ENCODE results near the gene LZTR1. TPM values are rescaled to one million over a fixed set of nuclear protein-coding genes. Genes with fewer than 3 reads are reported as not detected.

The LZTR1 gene
- total RNA-seq (2012; rRNA removed) (19.2 and 22.8 TPM in 2 replicates), polyA plus RNA-seq (2012; rRNA removed) (41.3 and 43.8 TPM in 2 replicates), Bru-seq, nascent RNA (percentile 51 among the genes with signal in this experiment), BruChase-seq, experiment 1, labeled RNA remaining after a 6-hour chase (percentile 77 among the genes with signal in this experiment), BruChase-seq, experiment 2, labeled RNA remaining after a 2-hour chase (percentile 75 among the genes with signal in this experiment)
- 11.2 and 23.0 TPM in 2 replicates for polyA plus RNA-seq (2012; cell fraction: cytosol; rRNA removed)
- 241 and 472 TPM in 2 replicates for polyA plus RNA-seq (2012; cell fraction: nucleus; rRNA removed; ENCODE audit: low replicate concordance)
- long read RNA-seq, full-length matches to known transcripts, result 7 of 50 reads
- long read RNA-seq, partial matches to known transcripts, result 38 of 50 reads
- long read RNA-seq, other reads (novel, unspliced or antisense), result 5 of 50 reads

DNA sequence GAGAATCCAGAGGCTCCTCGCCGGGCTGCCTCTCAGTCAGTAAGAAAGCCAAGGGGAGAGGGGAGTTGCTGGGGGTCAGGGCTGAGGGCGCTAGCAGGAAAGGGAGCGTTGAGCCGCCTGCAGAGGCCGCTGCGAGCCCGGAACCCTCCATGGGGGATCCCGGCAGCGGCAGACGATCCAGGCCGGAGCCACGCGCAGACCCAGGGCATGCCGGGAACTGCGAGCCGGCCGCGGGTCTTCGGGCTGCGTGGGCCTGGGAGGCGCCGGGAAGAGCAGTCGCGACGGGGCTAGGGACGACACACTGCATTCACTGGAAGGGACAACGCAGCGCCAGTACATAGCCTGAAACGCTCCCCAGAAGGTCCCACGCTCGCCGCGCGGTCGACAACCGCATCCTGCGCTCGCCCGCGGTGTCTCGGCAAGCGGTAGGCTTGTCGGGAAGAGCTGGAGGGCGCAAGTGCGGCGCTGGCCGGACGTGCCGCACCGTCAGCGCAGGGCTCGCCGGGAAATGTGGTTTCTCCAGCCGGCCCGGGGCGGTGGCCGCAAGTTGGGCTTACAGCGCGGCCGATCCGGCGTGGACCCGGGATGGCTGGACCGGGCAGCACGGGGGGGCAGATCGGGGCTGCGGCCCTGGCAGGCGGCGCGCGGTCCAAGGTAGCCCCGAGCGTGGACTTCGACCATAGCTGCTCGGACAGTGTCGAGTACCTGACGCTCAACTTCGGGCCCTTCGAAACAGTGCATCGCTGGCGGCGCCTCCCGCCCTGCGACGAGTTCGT lies at the start of gene LZTR1:
Gene LZTR1 (plus strand): TSS at position 511 of the 776 bp plus-strand sequence. CDS start 75 bp downstream, at position 586.
- no TSS peak for BruUV-seq (replicated peaks)
- Histone ChIP-seq H2AK5ac (ENCODE audit: low read depth, low read length) (peak within 1 kb of the TSS; percentile 89), H3K9me1 (ENCODE audit: insufficient read depth, low read length) (peaks cover 28% of the 10 kb centered on the region), H3K23ac (ENCODE audit: low read depth, low read length) (peak within 1 kb of the TSS; percentile 96), H2BK20ac (ENCODE audit: low read depth, low read length) (peak within 1 kb of the TSS; percentile 43; the same call in 1 of the 2 replicates), H3K18ac (ENCODE audit: low read depth, low read length) (peak within 1 kb of the TSS; percentile 90; the same call in 1 of the 2 replicates), H2BK120ac (ENCODE audit: low read depth, low read length) (peak within 1 kb of the TSS; percentile 74; the same call in 1 of the 2 replicates), H4K91ac (ENCODE audit: insufficient read depth, low read depth, low read length) (peak within 1 kb of the TSS; percentile 99), H3K9ac (ENCODE audit: low read depth, low read length) (peak within 1 kb of the TSS; percentile 93), H3K14ac (replicated peaks; ENCODE audit: low read depth, low read length) (peak within 1 kb of the TSS; percentile 99), H3K4ac (ENCODE audit: low read depth, low read length) (peak within 1 kb of the TSS; percentile 98), H3K4me1 (ENCODE audit: control insufficient read depth, insufficient read depth, low read length) (peaks cover 11% of the 10 kb centered on the region), H4K20me1 (ENCODE audit: insufficient read depth, low read length) (no peaks in the 10 kb centered on the region), H2AFZ (replicated peaks; ENCODE audit: low read length, poor library complexity) (peak within 1 kb of the TSS; percentile 99), H2AK9ac (replicated peaks; ENCODE audit: low read depth, low read length, poor library complexity) (peak within 1 kb of the TSS; percentile 98), H3K4me3 (ENCODE audit: insufficient read depth, low read depth, low read length) (peak within 1 kb of the TSS; percentile 87), H3K36me3 (ENCODE audit: control insufficient read depth, insufficient read depth, low read length) (peaks cover 15% of the 10 kb centered on the region), H4K5ac (ENCODE audit: low read depth, low read length) (peak within 1 kb of the TSS; percentile 99), H3K27me3 (ENCODE audit: control insufficient read depth, insufficient read depth, low read length) (no peaks in the 10 kb centered on the region), H3K27ac (ENCODE audit: insufficient read depth, low read length) (peak within 1 kb of the TSS; percentile 91), H2BK5ac (ENCODE audit: low read depth, low read length, poor library complexity, severe bottlenecking) (peak within 1 kb of the TSS; percentile 93), H3K4me2 (ENCODE audit: low read depth, low read length) (peak within 1 kb of the TSS; percentile 89), H2BK15ac (ENCODE audit: low read depth, low read length) (peak within 1 kb of the TSS; percentile 78; the same call in 1 of the 3 replicates), H4K8ac (ENCODE audit: low read depth in 2 of 2, low read length in 2 of 2) (peak within 1 kb of the TSS; percentile 96 to 99), H3K9me3 (ENCODE audit: control insufficient read depth, insufficient read depth, low read length) (peaks cover 10% of the 10 kb centered on the region), H3K56ac (ENCODE audit: extremely low read depth, insufficient read depth, low read length) (peak within 1 kb of the TSS; percentile 92), H3K79me1 (ENCODE audit: low read depth in 1 of 2, low read length in 2 of 2) (peaks cover 25 to 45% of the 10 kb centered on the region in 2 experiments)
- in situ Hi-C loops (cut with MboI; ENCODE audit: low sequenced_read_pairs), result no loop called here
- intact Hi-C loops (cut with micrococcal nuclease), result loop anchor here (1.0 to 2.0 kb wide), 2 partner anchors 97 to 178 kb away; no protein-coding TSS in a partner anchor
- DNase-seq (peak; percentile 82), ATAC-seq (ENCODE audit: low read depth) (peak; percentile 95)
- WGBS, 2 experiments (ENCODE audit: extremely low coverage in 2 of 2, insufficient read length in 1 of 2), result 1% methylated on average over 55 of the region's 87 CpGs; no CpG with 5 or more reads in 1 of the 2 experiments
- dilution Hi-C loops (cut with HindIII; ENCODE audit: low sequenced_read_pairs, unreplicated experiment), result no loop called here
- ChIA-PET CTCF (interaction anchor here (0.6 to 1.1 kb wide), 3 partner anchors 17 to 798 kb away, joined by 3 to 4 read pairs (median 3); no protein-coding TSS in a partner anchor), POLR2A (ENCODE audit: unreplicated experiment) (interaction anchor here (0.6 to 1.3 kb wide), 4 partner anchors 10 to 110 kb away, joined by 3 to 7 read pairs (median 6); no protein-coding TSS in a partner anchor)
- TF ChIP-seq SMC3 (IDR thresholded peaks at IDR 0.05; ENCODE audit: low read depth, low read length) (peak; percentile 58), MXI1 (IDR thresholded peaks at IDR 0.05; ENCODE audit: borderline replicate concordance, low read depth, low read length) (peak; percentile 83; the same call in 1 of the 2 replicates), POLR2A (IDR thresholded peaks at IDR 0.05; ENCODE audit: low read depth, low read length) (peak; percentile 85), BHLHE40 (IDR thresholded peaks at IDR 0.05; ENCODE audit: low read depth, low read length) (0 out of 2 replicates have a peak, but pooled peaks have one; percentile 17), RAD21 (IDR thresholded peaks at IDR 0.05; ENCODE audit: low read length) (peak; percentile 64), CHD1 (IDR thresholded peaks at IDR 0.05; ENCODE audit: low read depth, low read length) (no peak), RCOR1 (IDR thresholded peaks at IDR 0.05; ENCODE audit: insufficient replicate concordance, low read length) (peak; percentile 29), MAZ (IDR thresholded peaks at IDR 0.05; ENCODE audit: borderline replicate concordance, low read depth, low read length) (peak; percentile 1; the same call in 1 of the 2 replicates), MAFK (IDR thresholded peaks at IDR 0.05; ENCODE audit: low read depth, low read length) (no peak)
- TF ChIP-seq, protein P1, sequence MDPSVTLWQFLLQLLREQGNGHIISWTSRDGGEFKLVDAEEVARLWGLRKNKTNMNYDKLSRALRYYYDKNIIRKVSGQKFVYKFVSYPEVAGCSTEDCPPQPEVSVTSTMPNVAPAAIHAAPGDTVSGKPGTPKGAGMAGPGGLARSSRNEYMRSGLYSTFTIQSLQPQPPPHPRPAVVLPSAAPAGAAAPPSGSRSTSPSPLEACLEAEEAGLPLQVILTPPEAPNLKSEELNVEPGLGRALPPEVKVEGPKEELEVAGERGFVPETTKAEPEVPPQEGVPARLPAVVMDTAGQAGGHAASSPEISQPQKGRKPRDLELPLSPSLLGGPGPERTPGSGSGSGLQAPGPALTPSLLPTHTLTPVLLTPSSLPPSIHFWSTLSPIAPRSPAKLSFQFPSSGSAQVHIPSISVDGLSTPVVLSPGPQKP (IDR thresholded peaks at IDR 0.05; ENCODE audit: borderline replicate concordance, low read depth, low read length), result no peak
- TF ChIP-seq, protein P2, sequence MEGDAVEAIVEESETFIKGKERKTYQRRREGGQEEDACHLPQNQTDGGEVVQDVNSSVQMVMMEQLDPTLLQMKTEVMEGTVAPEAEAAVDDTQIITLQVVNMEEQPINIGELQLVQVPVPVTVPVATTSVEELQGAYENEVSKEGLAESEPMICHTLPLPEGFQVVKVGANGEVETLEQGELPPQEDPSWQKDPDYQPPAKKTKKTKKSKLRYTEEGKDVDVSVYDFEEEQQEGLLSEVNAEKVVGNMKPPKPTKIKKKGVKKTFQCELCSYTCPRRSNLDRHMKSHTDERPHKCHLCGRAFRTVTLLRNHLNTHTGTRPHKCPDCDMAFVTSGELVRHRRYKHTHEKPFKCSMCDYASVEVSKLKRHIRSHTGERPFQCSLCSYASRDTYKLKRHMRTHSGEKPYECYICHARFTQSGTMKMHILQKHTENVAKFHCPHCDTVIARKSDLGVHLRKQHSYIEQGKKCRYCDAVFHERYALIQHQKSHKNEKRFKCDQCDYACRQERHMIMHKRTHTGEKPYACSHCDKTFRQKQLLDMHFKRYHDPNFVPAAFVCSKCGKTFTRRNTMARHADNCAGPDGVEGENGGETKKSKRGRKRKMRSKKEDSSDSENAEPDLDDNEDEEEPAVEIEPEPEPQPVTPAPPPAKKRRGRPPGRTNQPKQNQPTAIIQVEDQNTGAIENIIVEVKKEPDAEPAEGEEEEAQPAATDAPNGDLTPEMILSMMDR (conservative IDR thresholded peaks at IDR 0.05; ENCODE audit: low read depth, low read length), result peak; percentile 71
